ENCODE measurements around the gene PTPRQ. TPM values are rescaled to one million over a fixed set of nuclear protein-coding genes. Genes with fewer than 3 reads are reported as not detected.

PTPRQ gene, protein sequence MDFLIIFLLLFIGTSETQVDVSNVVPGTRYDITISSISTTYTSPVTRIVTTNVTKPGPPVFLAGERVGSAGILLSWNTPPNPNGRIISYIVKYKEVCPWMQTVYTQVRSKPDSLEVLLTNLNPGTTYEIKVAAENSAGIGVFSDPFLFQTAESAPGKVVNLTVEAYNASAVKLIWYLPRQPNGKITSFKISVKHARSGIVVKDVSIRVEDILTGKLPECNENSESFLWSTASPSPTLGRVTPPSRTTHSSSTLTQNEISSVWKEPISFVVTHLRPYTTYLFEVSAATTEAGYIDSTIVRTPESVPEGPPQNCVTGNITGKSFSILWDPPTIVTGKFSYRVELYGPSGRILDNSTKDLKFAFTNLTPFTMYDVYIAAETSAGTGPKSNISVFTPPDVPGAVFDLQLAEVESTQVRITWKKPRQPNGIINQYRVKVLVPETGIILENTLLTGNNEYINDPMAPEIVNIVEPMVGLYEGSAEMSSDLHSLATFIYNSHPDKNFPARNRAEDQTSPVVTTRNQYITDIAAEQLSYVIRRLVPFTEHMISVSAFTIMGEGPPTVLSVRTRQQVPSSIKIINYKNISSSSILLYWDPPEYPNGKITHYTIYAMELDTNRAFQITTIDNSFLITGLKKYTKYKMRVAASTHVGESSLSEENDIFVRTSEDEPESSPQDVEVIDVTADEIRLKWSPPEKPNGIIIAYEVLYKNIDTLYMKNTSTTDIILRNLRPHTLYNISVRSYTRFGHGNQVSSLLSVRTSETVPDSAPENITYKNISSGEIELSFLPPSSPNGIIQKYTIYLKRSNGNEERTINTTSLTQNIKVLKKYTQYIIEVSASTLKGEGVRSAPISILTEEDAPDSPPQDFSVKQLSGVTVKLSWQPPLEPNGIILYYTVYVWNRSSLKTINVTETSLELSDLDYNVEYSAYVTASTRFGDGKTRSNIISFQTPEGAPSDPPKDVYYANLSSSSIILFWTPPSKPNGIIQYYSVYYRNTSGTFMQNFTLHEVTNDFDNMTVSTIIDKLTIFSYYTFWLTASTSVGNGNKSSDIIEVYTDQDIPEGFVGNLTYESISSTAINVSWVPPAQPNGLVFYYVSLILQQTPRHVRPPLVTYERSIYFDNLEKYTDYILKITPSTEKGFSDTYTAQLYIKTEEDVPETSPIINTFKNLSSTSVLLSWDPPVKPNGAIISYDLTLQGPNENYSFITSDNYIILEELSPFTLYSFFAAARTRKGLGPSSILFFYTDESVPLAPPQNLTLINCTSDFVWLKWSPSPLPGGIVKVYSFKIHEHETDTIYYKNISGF (N-terminal part only)
- total RNA-seq: 10 to 100 TPM in 1 of 4 donors, 1 to 10 TPM in 3; 1.8 to 12.8 (median 3.4) TPM

DNA sequence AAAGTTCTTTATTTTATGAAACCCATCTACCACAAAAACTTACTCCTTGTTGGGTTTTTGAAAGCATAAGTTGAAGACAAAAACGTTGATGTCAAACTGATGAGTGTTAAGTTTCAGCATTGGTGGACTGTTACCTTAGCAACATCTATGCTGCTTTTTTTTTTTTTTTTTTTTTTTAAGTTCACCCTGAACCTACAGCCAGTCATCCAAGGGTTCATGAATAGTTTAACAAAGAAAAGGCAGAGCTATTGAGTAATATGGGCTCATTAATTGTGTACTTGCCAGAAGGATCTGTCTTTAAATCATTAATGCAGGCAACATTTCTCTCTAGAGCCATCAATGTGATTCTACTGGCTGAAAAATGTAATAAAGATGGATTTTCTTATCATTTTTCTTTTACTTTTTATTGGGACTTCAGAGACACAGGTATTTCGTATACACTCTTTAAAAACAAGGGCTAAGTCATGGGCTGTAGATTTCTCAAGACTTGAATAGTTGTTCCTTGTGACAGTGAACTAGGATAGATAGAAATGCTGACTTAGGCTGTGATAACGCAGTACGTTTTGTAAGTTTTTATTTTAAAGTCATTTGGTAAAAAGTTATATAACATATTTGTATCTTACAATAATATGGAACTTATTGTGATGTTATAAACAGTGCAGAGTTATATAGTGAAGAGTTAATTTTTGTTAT lies at the start of gene PTPRQ:
TSS of gene PTPRQ (plus strand) at position 262 of the 693 bp plus-strand sequence. CDS start at position 373, 111 bp downstream.
- Histone ChIP-seq H3K4me1 (peaks cover 0 to 6% (median 2%) of the 10 kb centered on the region in 4 donors), H3K9me3 (no peaks in the 10 kb centered on the region), H3K4me3 (peak within 1 kb of the TSS in 1 of 4 donors; percentile 7), H3K27ac (peak within 1 kb of the TSS in 1 of 4 donors; percentile 22), H3K27me3 (no peaks in the 10 kb centered on the region), H3K36me3 (no peaks in the 10 kb centered on the region)
- TF ChIP-seq POLR2A (IDR thresholded peaks at IDR 0.05) (no peak), EP300 (IDR thresholded peaks at IDR 0.05) (no peak)
- TF ChIP-seq, protein P1, sequence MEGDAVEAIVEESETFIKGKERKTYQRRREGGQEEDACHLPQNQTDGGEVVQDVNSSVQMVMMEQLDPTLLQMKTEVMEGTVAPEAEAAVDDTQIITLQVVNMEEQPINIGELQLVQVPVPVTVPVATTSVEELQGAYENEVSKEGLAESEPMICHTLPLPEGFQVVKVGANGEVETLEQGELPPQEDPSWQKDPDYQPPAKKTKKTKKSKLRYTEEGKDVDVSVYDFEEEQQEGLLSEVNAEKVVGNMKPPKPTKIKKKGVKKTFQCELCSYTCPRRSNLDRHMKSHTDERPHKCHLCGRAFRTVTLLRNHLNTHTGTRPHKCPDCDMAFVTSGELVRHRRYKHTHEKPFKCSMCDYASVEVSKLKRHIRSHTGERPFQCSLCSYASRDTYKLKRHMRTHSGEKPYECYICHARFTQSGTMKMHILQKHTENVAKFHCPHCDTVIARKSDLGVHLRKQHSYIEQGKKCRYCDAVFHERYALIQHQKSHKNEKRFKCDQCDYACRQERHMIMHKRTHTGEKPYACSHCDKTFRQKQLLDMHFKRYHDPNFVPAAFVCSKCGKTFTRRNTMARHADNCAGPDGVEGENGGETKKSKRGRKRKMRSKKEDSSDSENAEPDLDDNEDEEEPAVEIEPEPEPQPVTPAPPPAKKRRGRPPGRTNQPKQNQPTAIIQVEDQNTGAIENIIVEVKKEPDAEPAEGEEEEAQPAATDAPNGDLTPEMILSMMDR (IDR thresholded peaks at IDR 0.05): no peak
- WGBS, 2 donors: 68 to 74% methylated on average over 4 of the region's 4 CpGs
- DNase-seq (ENCODE audit: low spot score in 2 of 2): no peak

DNA sequence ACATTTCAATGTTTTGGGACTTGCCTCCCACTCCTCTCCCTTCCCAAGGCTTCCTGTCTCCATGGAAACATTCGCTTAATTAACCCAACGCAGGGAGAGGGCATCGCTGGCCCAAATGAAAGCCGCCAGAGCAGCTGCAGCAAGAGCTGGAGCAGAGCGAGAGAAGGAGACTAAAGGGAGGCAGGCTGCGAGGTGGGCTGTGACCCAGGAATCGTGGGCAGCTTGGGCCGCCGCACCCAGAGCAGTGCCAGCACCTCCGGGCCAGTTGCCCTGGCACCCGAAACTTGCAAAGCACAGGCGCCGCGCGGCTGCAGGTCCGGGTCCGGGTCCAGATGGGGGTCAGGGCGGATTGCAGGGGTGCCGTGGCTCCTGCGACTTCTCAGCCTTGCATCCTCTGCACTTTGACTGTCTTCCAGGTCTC lies 43.5 kb upstream of the PTPRQ start:
- 12 to 31% methylated on average over 20 of the region's 20 CpGs for WGBS, 2 donors
- peak overlapping the region in 3 of 4 donors; percentile 18 to 41 (median 36) for H3K4me3 ChIP-seq
- H3K4me1 ChIP-seq: peaks cover 0 to 7% (median 0%) of the 10 kb centered on the region in 4 donors
- TF ChIP-seq EP300 (IDR thresholded peaks at IDR 0.05): no peak
- no peak for TF ChIP-seq POLR2A (IDR thresholded peaks at IDR 0.05)
- TF ChIP-seq, protein P1 (IDR thresholded peaks at IDR 0.05): no peak
- no peak overlapping the region for H3K27ac ChIP-seq
- H3K27me3 ChIP-seq: peaks cover 0 to 5% of the 10 kb centered on the region in 2 donors
- no peak for DNase-seq (ENCODE audit: low spot score in 2 of 2)
- no peaks in the 10 kb centered on the region for H3K36me3 ChIP-seq
- no peaks in the 10 kb centered on the region for H3K9me3 ChIP-seq

DNA sequence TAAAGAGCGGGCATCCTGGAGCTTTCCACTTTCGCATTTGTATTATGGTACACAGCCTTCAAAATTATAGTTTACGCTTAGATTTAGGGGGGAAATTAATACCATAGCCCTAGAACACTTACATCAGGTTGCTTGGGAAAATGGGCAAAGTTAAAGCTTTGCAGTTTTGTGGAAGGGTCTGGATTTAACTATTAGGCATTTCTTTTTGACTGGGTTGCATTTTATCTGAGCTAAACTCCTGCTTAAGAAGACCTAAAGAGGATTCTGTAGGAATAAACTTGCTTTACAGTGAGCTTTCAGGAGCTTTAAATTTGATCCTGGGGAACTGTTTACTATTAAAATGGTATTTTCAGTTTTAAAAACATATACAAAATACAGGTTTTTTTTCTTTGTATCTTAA lies 42.8 kb upstream of the PTPRQ start:
- Histone ChIP-seq H3K27me3 (peaks cover 0 to 5% of the 10 kb centered on the region in 2 donors), H3K4me3 (peak overlapping the region in 2 of 4 donors; percentile 36 to 41), H3K4me1 (peaks cover 0 to 7% (median 0%) of the 10 kb centered on the region in 4 donors), H3K36me3 (no peaks in the 10 kb centered on the region), H3K9me3 (no peaks in the 10 kb centered on the region), H3K27ac (no peak overlapping the region)
- 83 to 93% methylated on average over 3 of the region's 3 CpGs for WGBS, 2 donors
- TF ChIP-seq, protein P1 (IDR thresholded peaks at IDR 0.05): no peak
- no peak for TF ChIP-seq EP300 (IDR thresholded peaks at IDR 0.05)
- no peak for TF ChIP-seq POLR2A (IDR thresholded peaks at IDR 0.05)
- no peak for DNase-seq (ENCODE audit: low spot score in 2 of 2)

DNA sequence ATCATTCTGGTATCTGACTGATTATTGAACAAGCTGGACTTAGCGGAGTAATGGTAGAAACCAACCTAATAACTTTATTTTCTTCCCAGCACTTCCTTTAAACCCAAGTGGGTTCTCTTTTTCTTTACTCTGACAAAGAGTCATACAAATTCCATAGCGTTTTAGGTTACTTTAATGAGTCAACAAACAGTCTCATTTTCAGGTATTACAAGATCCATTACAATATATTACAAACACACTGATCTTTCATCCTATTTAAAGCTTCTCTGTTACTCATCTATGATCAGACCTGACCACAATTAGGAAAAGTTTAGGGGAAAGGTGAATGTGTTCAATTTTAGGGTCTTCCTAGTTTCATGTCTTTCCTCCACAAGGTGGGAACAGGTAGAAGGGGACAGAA lies 39.4 kb upstream of the PTPRQ start:
- 70 to 75% methylated on average over 2 of the region's 2 CpGs for WGBS, 2 donors
- peaks cover 0 to 5% of the 10 kb centered on the region in 2 donors for H3K27me3 ChIP-seq
- no peak overlapping the region for H3K4me3 ChIP-seq
- H3K9me3 ChIP-seq: no peaks in the 10 kb centered on the region
- no peak for TF ChIP-seq EP300 (IDR thresholded peaks at IDR 0.05)
- TF ChIP-seq, protein P1 (IDR thresholded peaks at IDR 0.05): no peak
- TF ChIP-seq POLR2A (IDR thresholded peaks at IDR 0.05): no peak
- H3K36me3 ChIP-seq: no peaks in the 10 kb centered on the region
- no peak overlapping the region for H3K27ac ChIP-seq
- DNase-seq (ENCODE audit: low spot score in 2 of 2): no peak
- H3K4me1 ChIP-seq: peaks cover 0 to 7% (median 0%) of the 10 kb centered on the region in 4 donors

All from tibial nerve (tissue), 4 donors.